ENCODE results near the gene FSTL5. TPM values are rescaled to one million over a fixed set of nuclear protein-coding genes. Genes with fewer than 3 reads are reported as not detected.

Gene FSTL5
- total RNA-seq, 1 donor from 2014 or later = not detected

GRCh38 chr4:161573836-161574235 is 590.0 kb downstream of the FSTL5 start:
- intact Hi-C loops (cut with micrococcal nuclease) = no loop called here
- DNase-seq (no peak), ATAC-seq (ENCODE audit: low read depth) (no peak)
- H3K27me3 Mint-ChIP-seq = no peaks in the 10 kb centered on the region
- H3K4me3 Mint-ChIP-seq = no peak overlapping the region
- CTCF ChIA-PET = no interaction called here
- H3K9me3 Mint-ChIP-seq = peaks cover 10% of the 10 kb centered on the region
- no peaks in the 10 kb centered on the region for H3K36me3 Mint-ChIP-seq (ENCODE audit: low read depth)
- TF ChIP-seq, protein P1, sequence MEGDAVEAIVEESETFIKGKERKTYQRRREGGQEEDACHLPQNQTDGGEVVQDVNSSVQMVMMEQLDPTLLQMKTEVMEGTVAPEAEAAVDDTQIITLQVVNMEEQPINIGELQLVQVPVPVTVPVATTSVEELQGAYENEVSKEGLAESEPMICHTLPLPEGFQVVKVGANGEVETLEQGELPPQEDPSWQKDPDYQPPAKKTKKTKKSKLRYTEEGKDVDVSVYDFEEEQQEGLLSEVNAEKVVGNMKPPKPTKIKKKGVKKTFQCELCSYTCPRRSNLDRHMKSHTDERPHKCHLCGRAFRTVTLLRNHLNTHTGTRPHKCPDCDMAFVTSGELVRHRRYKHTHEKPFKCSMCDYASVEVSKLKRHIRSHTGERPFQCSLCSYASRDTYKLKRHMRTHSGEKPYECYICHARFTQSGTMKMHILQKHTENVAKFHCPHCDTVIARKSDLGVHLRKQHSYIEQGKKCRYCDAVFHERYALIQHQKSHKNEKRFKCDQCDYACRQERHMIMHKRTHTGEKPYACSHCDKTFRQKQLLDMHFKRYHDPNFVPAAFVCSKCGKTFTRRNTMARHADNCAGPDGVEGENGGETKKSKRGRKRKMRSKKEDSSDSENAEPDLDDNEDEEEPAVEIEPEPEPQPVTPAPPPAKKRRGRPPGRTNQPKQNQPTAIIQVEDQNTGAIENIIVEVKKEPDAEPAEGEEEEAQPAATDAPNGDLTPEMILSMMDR (IDR thresholded peaks at IDR 0.05) = no peak
- no peaks in the 10 kb centered on the region for H3K4me1 Mint-ChIP-seq
- POLR2A ChIA-PET = no interaction called here
- H3K27ac Mint-ChIP-seq = no peak overlapping the region

- ChIA-PET CTCF (no interaction called here), POLR2A (no interaction called here)
- intact Hi-C loops (cut with micrococcal nuclease) = no loop called here
- DNase-seq (no peak), ATAC-seq (ENCODE audit: low read depth) (no peak)
- Mint-ChIP-seq H3K27ac (no peak overlapping the region), H3K36me3 (ENCODE audit: low read depth) (no peaks in the 10 kb centered on the region), H3K27me3 (no peaks in the 10 kb centered on the region), H3K4me1 (no peaks in the 10 kb centered on the region), H3K9me3 (peaks cover 2% of the 10 kb centered on the region), H3K4me3 (no peak overlapping the region)
- TF ChIP-seq, protein P1 (IDR thresholded peaks at IDR 0.05) = no peak
Observed at GRCh38 chr4:161564230-161564834, 599.5 kb downstream of the FSTL5 start.

GRCh38 chr4:161555689-161556660 is 607.8 kb downstream of the FSTL5 start:
- Mint-ChIP-seq H3K27ac (no peak overlapping the region), H3K27me3 (no peaks in the 10 kb centered on the region)

GRCh38 chr4:161554372-161554990 is 609.3 kb downstream of the FSTL5 start:
- intact Hi-C loops (cut with micrococcal nuclease) = no loop called here
- no peak overlapping the region for H3K4me3 Mint-ChIP-seq
- ChIA-PET POLR2A (no interaction called here), CTCF (no interaction called here)
- no peaks in the 10 kb centered on the region for H3K4me1 Mint-ChIP-seq
- no peak for DNase-seq
- H3K27me3 Mint-ChIP-seq = no peaks in the 10 kb centered on the region
- H3K27ac Mint-ChIP-seq = no peak overlapping the region
- H3K9me3 Mint-ChIP-seq = no peaks in the 10 kb centered on the region
- ATAC-seq (ENCODE audit: low read depth) = no peak
- H3K36me3 Mint-ChIP-seq (ENCODE audit: low read depth) = no peaks in the 10 kb centered on the region
- TF ChIP-seq, protein P1 (IDR thresholded peaks at IDR 0.05) = no peak

More at GRCh38 chr4:161555689-161556660, 607.8 kb downstream of the FSTL5 start:
- ChIA-PET POLR2A (no interaction called here), CTCF (no interaction called here)
- intact Hi-C loops (cut with micrococcal nuclease) = no loop called here
- Mint-ChIP-seq H3K36me3 (ENCODE audit: low read depth) (no peaks in the 10 kb centered on the region), H3K4me3 (no peak overlapping the region), H3K4me1 (no peaks in the 10 kb centered on the region), H3K9me3 (no peaks in the 10 kb centered on the region)
- TF ChIP-seq, protein P1 (IDR thresholded peaks at IDR 0.05) = no peak
- no peak for ATAC-seq (ENCODE audit: low read depth)
- DNase-seq = no peak

GRCh38 chr4:161546902-161547301 is 616.9 kb downstream of the FSTL5 start:
- Mint-ChIP-seq H3K27me3 (no peaks in the 10 kb centered on the region), H3K27ac (no peak overlapping the region), H3K4me3 (no peak overlapping the region), H3K36me3 (ENCODE audit: low read depth) (no peaks in the 10 kb centered on the region), H3K9me3 (peaks cover 3% of the 10 kb centered on the region), H3K4me1 (no peaks in the 10 kb centered on the region)
- DNase-seq (no peak), ATAC-seq (ENCODE audit: low read depth) (no peak)
- intact Hi-C loops (cut with micrococcal nuclease) = no loop called here
- ChIA-PET POLR2A (no interaction called here), CTCF (no interaction called here)
- TF ChIP-seq, protein P1 (IDR thresholded peaks at IDR 0.05) = no peak
